ENCODE data around the gene RPS17. TPM values are rescaled to one million over a fixed set of nuclear protein-coding genes. Genes with fewer than 3 reads are reported as not detected.
A peak's percentile ranks its signal among the peaks of the same experiment; 100 is the strongest.

The RPS17 gene
- total and polyA plus RNA-seq, 10 of the 15 experiments (the other 5 are each of a cell fraction or from before 2014, with no cell fraction given) = 1,223 to 7,871 (median 3,879) TPM

DNA sequence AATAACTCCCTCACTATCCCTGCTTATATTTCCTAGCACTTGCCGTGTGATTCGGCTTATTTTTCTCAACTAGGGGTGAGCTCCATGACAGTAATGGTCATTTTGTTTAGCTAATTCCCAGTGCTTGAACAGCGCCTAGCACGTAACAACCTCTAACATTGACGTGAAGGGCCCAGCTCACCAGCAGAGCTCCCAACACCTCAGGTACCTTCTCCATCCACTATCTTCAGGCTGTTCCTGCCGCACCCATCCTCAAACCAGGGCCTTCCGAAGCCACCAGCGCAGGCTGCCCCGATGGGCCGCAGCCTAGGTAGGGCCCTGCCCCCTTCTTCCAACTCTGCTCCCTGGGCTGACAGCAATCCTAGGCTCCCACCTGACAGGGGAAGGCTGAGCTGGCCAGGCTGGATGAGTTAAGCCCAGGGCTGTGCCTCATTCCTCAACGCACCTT is 751 bp upstream of the RPS17 start:
- ChIA-PET CTCF (interaction anchor here (1.1 to 5.3 kb wide), 7 partner anchors 10 to 470 kb away, joined by 3 to 52 read pairs (median 5); partner anchors contain the start of genes C15orf40, RAMAC and WHAMM), RAD21 (ENCODE audit: unreplicated experiment) (interaction anchor here (1.4 to 2.2 kb wide), 2 partner anchors 10 to 210 kb away, joined by 6 to 12 read pairs; no protein-coding TSS in a partner anchor), POLR2A (interaction anchor here (0.6 to 3.3 kb wide), 5 partner anchors 10 to 445 kb away, joined by 3 to 11 read pairs (median 6); partner anchors contain the start of gene RAMAC), SMC1A (ENCODE audit: uncharacterized antibody, unreplicated experiment) (interaction anchor here (0.9 to 1.4 kb wide), 4 partner anchors 9 to 209 kb away, joined by 3 to 7 read pairs (median 5); no protein-coding TSS in a partner anchor)
- no peak for ATAC-seq
- H3K9ac ChIP-seq (ENCODE audit: control insufficient read depth, insufficient read depth, low read length) = peak overlapping the region; percentile 95
- TSS peak; percentile 98 for BruUV-seq (replicated peaks)
- peaks cover 46% of the 10 kb centered on the region for H3K79me2 ChIP-seq (ENCODE audit: control insufficient read depth, insufficient read depth, low read length)
- no peaks in the 10 kb centered on the region for H3K9me3 ChIP-seq (replicated peaks; ENCODE audit: control insufficient read depth, insufficient read depth, low read length)
- H3K4me3 ChIP-seq = peak overlapping the region; percentile 96
- WGBS (ENCODE audit: insufficient coverage, insufficient replicate concordance, low lambda C conversion rate, missing lambda C conversion rate) = 32% methylated on average over 11 of the region's 11 CpGs
- intact Hi-C loops (cut with micrococcal nuclease; ENCODE audit: unreplicated experiment) = loop anchor here (5.0 kb wide), 1 partner anchor 526 kb away; the partner anchor contains the start of gene BTBD1
- peaks cover 14% of the 10 kb centered on the region for H4K20me1 ChIP-seq (ENCODE audit: control insufficient read depth, insufficient read depth)
- 0 out of 2 replicates have a peak, but pooled peaks cover 2% of the 10 kb centered on the region for H3K4me1 ChIP-seq (ENCODE audit: control insufficient read depth, insufficient read depth, low read length)
- no peaks in the 10 kb centered on the region for H3K27me3 ChIP-seq (replicated peaks in 1 of 2; ENCODE audit: control insufficient read depth in 2 of 2, insufficient read depth in 2 of 2, low read length in 1 of 2)
- DNase-seq (ENCODE audit: low read depth, low spot score) = no peak
- in situ Hi-C loops (cut with MboI) = loop anchor here (10.0 kb wide), 5 partner anchors 186 to 1246 kb away; partner anchors contain the start of genes FSD2 and WHAMM
- peak overlapping the region; percentile 91 for H3K27ac ChIP-seq (ENCODE audit: control insufficient read depth, insufficient read depth)
- peaks cover 20 to 27% of the 10 kb centered on the region in 2 experiments for H3K36me3 ChIP-seq (ENCODE audit: control insufficient read depth in 2 of 2, insufficient read depth in 2 of 2, low read length in 1 of 2)
- H3K4me2 ChIP-seq (ENCODE audit: control insufficient read depth, insufficient read depth) = peak overlapping the region; percentile 89
- H2AFZ ChIP-seq (ENCODE audit: control insufficient read depth, low read depth, low read length) = peak overlapping the region; percentile 85
- FAIRE-seq = peak; percentile 69
- TF ChIP-seq, protein P1, sequence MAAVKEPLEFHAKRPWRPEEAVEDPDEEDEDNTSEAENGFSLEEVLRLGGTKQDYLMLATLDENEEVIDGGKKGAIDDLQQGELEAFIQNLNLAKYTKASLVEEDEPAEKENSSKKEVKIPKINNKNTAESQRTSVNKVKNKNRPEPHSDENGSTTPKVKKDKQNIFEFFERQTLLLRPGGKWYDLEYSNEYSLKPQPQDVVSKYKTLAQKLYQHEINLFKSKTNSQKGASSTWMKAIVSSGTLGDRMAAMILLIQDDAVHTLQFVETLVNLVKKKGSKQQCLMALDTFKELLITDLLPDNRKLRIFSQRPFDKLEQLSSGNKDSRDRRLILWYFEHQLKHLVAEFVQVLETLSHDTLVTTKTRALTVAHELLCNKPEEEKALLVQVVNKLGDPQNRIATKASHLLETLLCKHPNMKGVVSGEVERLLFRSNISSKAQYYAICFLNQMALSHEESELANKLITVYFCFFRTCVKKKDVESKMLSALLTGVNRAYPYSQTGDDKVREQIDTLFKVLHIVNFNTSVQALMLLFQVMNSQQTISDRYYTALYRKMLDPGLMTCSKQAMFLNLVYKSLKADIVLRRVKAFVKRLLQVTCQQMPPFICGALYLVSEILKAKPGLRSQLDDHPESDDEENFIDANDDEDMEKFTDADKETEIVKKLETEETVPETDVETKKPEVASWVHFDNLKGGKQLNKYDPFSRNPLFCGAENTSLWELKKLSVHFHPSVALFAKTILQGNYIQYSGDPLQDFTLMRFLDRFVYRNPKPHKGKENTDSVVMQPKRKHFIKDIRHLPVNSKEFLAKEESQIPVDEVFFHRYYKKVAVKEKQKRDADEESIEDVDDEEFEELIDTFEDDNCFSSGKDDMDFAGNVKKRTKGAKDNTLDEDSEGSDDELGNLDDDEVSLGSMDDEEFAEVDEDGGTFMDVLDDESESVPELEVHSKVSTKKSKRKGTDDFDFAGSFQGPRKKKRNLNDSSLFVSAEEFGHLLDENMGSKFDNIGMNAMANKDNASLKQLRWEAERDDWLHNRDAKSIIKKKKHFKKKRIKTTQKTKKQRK (IDR thresholded peaks at IDR 0.05; ENCODE audit: low read depth, low read length) = no peak
- TF ChIP-seq, protein P2, sequence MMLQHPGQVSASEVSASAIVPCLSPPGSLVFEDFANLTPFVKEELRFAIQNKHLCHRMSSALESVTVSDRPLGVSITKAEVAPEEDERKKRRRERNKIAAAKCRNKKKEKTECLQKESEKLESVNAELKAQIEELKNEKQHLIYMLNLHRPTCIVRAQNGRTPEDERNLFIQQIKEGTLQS (IDR thresholded peaks at IDR 0.05; ENCODE audit: borderline replicate concordance, extremely low read depth, low read depth, low read length) = no peak
- TF ChIP-seq SPI1 (IDR thresholded peaks at IDR 0.05; ENCODE audit: borderline replicate concordance, insufficient read depth, low read depth, low read length) (no peak), KAT2A (conservative IDR thresholded peaks at IDR 0.05; ENCODE audit: control insufficient read depth, low read depth, low read length) (no peak), JUNB (IDR thresholded peaks at IDR 0.05) (no peak), JUND (IDR thresholded peaks at IDR 0.05; ENCODE audit: low read depth, low read length) (no peak), IKZF1 (conservative IDR thresholded peaks at IDR 0.05) (no peak), PML (IDR thresholded peaks at IDR 0.05; ENCODE audit: low read length) (no peak), RELA (IDR thresholded peaks at IDR 0.05; ENCODE audit: borderline replicate concordance, partially characterized antibody) (no peak), RAD21 (IDR thresholded peaks at IDR 0.05; ENCODE audit: insufficient read depth, low read depth, low read length) (no peak), RFX5 (IDR thresholded peaks at IDR 0.05; ENCODE audit: low read depth, low read length) (no peak), EZH2 (IDR thresholded peaks at IDR 0.05; ENCODE audit: borderline replicate concordance, control insufficient read depth, low read depth, low read length) (no peak), SMAD1 (IDR thresholded peaks at IDR 0.05; ENCODE audit: low read depth, partially characterized antibody) (no peak), BMI1 (IDR thresholded peaks at IDR 0.05; ENCODE audit: borderline replicate concordance) (no peak), NR2C2 (IDR thresholded peaks at IDR 0.05; ENCODE audit: borderline replicate concordance, control insufficient read depth, insufficient read length, low read depth) (no peak)
- TF ChIP-seq, protein P3, sequence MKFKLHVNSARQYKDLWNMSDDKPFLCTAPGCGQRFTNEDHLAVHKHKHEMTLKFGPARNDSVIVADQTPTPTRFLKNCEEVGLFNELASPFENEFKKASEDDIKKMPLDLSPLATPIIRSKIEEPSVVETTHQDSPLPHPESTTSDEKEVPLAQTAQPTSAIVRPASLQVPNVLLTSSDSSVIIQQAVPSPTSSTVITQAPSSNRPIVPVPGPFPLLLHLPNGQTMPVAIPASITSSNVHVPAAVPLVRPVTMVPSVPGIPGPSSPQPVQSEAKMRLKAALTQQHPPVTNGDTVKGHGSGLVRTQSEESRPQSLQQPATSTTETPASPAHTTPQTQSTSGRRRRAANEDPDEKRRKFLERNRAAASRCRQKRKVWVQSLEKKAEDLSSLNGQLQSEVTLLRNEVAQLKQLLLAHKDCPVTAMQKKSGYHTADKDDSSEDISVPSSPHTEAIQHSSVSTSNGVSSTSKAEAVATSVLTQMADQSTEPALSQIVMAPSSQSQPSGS (IDR thresholded peaks at IDR 0.05; ENCODE audit: low read length) = no peak
- TF ChIP-seq, protein P4, sequence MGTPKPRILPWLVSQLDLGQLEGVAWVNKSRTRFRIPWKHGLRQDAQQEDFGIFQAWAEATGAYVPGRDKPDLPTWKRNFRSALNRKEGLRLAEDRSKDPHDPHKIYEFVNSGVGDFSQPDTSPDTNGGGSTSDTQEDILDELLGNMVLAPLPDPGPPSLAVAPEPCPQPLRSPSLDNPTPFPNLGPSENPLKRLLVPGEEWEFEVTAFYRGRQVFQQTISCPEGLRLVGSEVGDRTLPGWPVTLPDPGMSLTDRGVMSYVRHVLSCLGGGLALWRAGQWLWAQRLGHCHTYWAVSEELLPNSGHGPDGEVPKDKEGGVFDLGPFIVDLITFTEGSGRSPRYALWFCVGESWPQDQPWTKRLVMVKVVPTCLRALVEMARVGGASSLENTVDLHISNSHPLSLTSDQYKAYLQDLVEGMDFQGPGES (IDR thresholded peaks at IDR 0.05) = no peak
